ENCODE results near the gene LAMA4. TPM values are rescaled to one million over a fixed set of nuclear protein-coding genes. Genes with fewer than 3 reads are reported as not detected.

Gene LAMA4
- total RNA-seq, 1 donor from 2014 or later = 0.22 TPM

DNA sequence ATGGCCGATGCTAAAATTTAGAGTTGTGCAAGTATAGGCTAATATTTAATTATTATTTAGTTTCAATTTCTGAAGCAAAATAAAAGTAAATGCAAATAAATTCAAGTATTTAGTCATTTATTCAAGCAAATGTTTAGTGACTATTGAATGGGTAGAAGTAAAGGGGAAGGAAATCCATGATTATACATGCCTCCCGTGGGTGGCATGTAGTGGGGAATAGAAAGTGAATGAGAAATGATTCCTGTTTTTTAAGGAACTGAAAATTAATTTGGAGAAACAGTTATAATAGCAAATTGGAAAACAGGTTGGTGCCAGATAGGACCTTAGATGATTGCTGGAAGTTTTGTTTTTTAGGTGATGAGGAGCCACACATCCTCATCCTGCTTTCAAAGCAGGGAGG lies 131.6 kb downstream of the LAMA4 start:
- Mint-ChIP-seq H3K27ac (ENCODE audit: unreplicated experiment) (no peak overlapping the region), H3K36me3 (ENCODE audit: unreplicated experiment) (no peaks in the 10 kb centered on the region), H3K9me3 (ENCODE audit: unreplicated experiment) (no peaks in the 10 kb centered on the region), H3K4me3 (ENCODE audit: unreplicated experiment) (no peak overlapping the region), H3K27me3 (ENCODE audit: unreplicated experiment) (no peaks in the 10 kb centered on the region), H3K4me1 (ENCODE audit: low read depth, unreplicated experiment) (no peaks in the 10 kb centered on the region)
- TF ChIP-seq CTCF (IDR thresholded peaks at IDR 0.05; ENCODE audit: partially characterized antibody, unreplicated experiment) = no peak
- DNase-seq = no peak

GRCh38 chr6:112118034-112118433 lies 136.3 kb downstream of the LAMA4 start:
- Mint-ChIP-seq H3K4me3 (ENCODE audit: unreplicated experiment) (no peak overlapping the region), H3K36me3 (ENCODE audit: unreplicated experiment) (no peaks in the 10 kb centered on the region), H3K9me3 (ENCODE audit: unreplicated experiment) (peaks cover 2% of the 10 kb centered on the region), H3K27me3 (ENCODE audit: unreplicated experiment) (no peaks in the 10 kb centered on the region), H3K27ac (ENCODE audit: unreplicated experiment) (no peak overlapping the region), H3K4me1 (ENCODE audit: low read depth, unreplicated experiment) (no peaks in the 10 kb centered on the region)
- DNase-seq = no peak
- no peak for TF ChIP-seq CTCF (IDR thresholded peaks at IDR 0.05; ENCODE audit: partially characterized antibody, unreplicated experiment)

GRCh38 chr6:112117554-112117953 lies 136.8 kb downstream of the LAMA4 start:
- Mint-ChIP-seq H3K4me3 (ENCODE audit: unreplicated experiment) (no peak overlapping the region), H3K27ac (ENCODE audit: unreplicated experiment) (no peak overlapping the region), H3K27me3 (ENCODE audit: unreplicated experiment) (no peaks in the 10 kb centered on the region), H3K36me3 (ENCODE audit: unreplicated experiment) (no peaks in the 10 kb centered on the region), H3K9me3 (ENCODE audit: unreplicated experiment) (peaks cover 2% of the 10 kb centered on the region), H3K4me1 (ENCODE audit: low read depth, unreplicated experiment) (no peaks in the 10 kb centered on the region)
- DNase-seq = no peak
- TF ChIP-seq CTCF (IDR thresholded peaks at IDR 0.05; ENCODE audit: partially characterized antibody, unreplicated experiment) = no peak

- Mint-ChIP-seq H3K4me3 (ENCODE audit: unreplicated experiment) (no peak overlapping the region), H3K9me3 (ENCODE audit: unreplicated experiment) (peaks cover 2% of the 10 kb centered on the region), H3K4me1 (ENCODE audit: low read depth, unreplicated experiment) (no peaks in the 10 kb centered on the region), H3K36me3 (ENCODE audit: unreplicated experiment) (no peaks in the 10 kb centered on the region), H3K27me3 (ENCODE audit: unreplicated experiment) (no peaks in the 10 kb centered on the region), H3K27ac (ENCODE audit: unreplicated experiment) (no peak overlapping the region)
- DNase-seq = no peak
- no peak for TF ChIP-seq CTCF (IDR thresholded peaks at IDR 0.05; ENCODE audit: partially characterized antibody, unreplicated experiment)
Measured at GRCh38 chr6:112116221-112116620, 138.1 kb downstream of the LAMA4 start.

- Mint-ChIP-seq H3K9me3 (ENCODE audit: unreplicated experiment) (peaks cover 2% of the 10 kb centered on the region), H3K27ac (ENCODE audit: unreplicated experiment) (no peak overlapping the region), H3K4me1 (ENCODE audit: low read depth, unreplicated experiment) (no peaks in the 10 kb centered on the region), H3K27me3 (ENCODE audit: unreplicated experiment) (no peaks in the 10 kb centered on the region), H3K4me3 (ENCODE audit: unreplicated experiment) (no peak overlapping the region), H3K36me3 (ENCODE audit: unreplicated experiment) (no peaks in the 10 kb centered on the region)
- no peak for TF ChIP-seq CTCF (IDR thresholded peaks at IDR 0.05; ENCODE audit: partially characterized antibody, unreplicated experiment)
- no peak for DNase-seq
Measured at GRCh38 chr6:112114577-112115223, 139.7 kb downstream of the LAMA4 start.
